ENCODE results near the gene PLIN3. TPM values are rescaled to one million over a fixed set of nuclear protein-coding genes. Genes with fewer than 3 reads are reported as not detected.
A peak's percentile ranks its signal among the peaks of the same experiment; 100 is the strongest.

Gene PLIN3
- total and polyA plus RNA-seq, 9 of the 15 experiments (the other 6 are each of a cell fraction or from before 2014, with no cell fraction given): 7.5 to 75.6 (median 43.1) TPM

DNA sequence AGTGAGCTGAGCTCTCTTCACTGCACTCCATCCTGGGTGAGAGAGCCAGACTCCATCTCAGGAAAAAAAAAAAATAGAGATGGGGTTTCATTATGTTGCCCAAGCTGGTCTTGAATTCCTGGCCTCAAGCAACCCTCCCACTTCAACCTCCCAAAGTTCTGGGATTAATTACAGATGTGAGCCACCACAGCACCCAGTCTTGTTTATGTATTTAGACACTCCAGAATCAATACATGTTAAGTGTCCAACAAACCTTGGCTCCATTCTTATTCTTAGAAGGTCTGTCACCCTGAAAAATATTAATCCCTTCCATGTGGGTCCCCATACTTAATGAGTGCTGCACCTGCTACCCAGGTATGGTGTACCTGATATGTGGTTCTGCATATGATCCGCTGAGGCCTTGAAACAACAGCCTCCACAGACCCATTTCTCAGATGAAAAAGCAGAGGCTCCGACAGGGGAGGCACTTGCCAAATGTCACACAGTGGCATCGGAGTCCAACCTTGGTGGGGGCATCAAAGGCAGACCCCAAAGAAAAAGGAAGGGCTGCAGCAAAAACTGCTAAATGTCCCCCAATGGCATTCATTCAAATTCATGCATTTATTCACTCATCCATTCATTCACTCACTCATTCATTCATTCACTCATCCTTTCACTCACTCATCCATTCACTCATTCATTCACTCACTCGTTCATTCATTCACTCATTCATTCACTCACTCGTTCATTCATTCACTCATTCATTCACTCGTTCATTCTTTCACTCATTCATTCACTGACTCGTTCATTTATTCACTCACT is 52.6 kb downstream of the PLIN3 start (continued):
- TF ChIP-seq, protein P1, sequence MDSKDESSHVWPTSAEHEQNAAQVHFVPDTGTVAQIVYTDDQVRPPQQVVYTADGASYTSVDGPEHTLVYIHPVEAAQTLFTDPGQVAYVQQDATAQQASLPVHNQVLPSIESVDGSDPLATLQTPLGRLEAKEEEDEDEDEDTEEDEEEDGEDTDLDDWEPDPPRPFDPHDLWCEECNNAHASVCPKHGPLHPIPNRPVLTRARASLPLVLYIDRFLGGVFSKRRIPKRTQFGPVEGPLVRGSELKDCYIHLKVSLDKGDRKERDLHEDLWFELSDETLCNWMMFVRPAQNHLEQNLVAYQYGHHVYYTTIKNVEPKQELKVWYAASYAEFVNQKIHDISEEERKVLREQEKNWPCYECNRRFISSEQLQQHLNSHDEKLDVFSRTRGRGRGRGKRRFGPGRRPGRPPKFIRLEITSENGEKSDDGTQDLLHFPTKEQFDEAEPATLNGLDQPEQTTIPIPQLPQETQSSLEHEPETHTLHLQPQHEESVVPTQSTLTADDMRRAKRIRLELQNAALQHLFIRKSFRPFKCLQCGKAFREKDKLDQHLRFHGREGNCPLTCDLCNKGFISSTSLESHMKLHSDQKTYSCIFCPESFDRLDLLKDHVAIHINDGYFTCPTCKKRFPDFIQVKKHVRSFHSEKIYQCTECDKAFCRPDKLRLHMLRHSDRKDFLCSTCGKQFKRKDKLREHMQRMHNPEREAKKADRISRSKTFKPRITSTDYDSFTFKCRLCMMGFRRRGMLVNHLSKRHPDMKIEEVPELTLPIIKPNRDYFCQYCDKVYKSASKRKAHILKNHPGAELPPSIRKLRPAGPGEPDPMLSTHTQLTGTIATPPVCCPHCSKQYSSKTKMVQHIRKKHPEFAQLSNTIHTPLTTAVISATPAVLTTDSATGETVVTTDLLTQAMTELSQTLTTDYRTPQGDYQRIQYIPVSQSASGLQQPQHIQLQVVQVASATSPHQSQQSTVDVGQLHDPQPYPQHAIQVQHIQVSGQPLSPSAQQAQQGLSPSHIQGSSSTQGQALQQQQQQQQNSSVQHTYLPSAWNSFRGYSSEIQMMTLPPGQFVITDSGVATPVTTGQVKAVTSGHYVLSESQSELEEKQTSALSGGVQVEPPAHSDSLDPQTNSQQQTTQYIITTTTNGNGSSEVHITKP (IDR thresholded peaks at IDR 0.05; ENCODE audit: partially characterized antibody): no peak
- TF ChIP-seq, protein P2, sequence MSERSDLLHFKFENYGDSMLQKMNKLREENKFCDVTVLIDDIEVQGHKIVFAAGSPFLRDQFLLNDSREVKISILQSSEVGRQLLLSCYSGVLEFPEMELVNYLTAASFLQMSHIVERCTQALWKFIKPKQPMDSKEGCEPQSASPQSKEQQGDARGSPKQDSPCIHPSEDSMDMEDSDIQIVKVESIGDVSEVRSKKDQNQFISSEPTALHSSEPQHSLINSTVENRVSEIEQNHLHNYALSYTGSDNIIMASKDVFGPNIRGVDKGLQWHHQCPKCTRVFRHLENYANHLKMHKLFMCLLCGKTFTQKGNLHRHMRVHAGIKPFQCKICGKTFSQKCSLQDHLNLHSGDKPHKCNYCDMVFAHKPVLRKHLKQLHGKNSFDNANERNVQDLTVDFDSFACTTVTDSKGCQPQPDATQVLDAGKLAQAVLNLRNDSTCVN (CRISPR knock-in tag; IDR thresholded peaks at IDR 0.05): 0 out of 2 replicates have a peak, but pooled peaks have one; percentile 13
- TF ChIP-seq ZNF561 (CRISPR knock-in tag; conservative IDR thresholded peaks at IDR 0.05) (no peak), FOXJ2 (tag; IDR thresholded peaks at IDR 0.05) (no peak)

Data from K562 (cell line).